IPS-15b (cell line): Measurements from ENCODE around the gene LMBRD2.

Experiments
- H3K27me3 ChIP-seq: one replicate; pipeline ENCODE4 v1.6.1; 2013; ENCODE audit warnings: low read length; ENCODE audit not compliant: control insufficient read depth, insufficient read depth
- H3K36me3 ChIP-seq: one replicate; pipeline ENCODE4 v1.6.1; 2013; ENCODE audit warnings: low read length; ENCODE audit not compliant: control insufficient read depth, insufficient read depth
- H3K4me1 ChIP-seq: one replicate; pipeline ENCODE4 v1.6.1; 2013; ENCODE audit warnings: mild to moderate bottlenecking, low read length; ENCODE audit not compliant: control insufficient read depth, insufficient read depth
- H3K4me3 ChIP-seq: one replicate; pipeline ENCODE4 v1.5.1; 2013; ENCODE audit warnings: low read depth, low read length
- H3K9ac ChIP-seq: one replicate; pipeline ENCODE4 v1.6.1; 2013; ENCODE audit warnings: low read depth, mild to moderate bottlenecking, low read length
- H3K9me3 ChIP-seq: one replicate; pipeline ENCODE4 v1.6.1; 2013; ENCODE audit warnings: mild to moderate bottlenecking, low read length; ENCODE audit not compliant: control insufficient read depth, insufficient read depth

LMBRD2 gene

GRCh38 chr5:36058776-36059175 lies 92.9 kb downstream of the LMBRD2 start:
- Histone ChIP-seq H3K27me3 (no peaks in the 10 kb centered on the region), H3K4me3 (no peak overlapping the region), H3K9me3 (no peaks in the 10 kb centered on the region), H3K9ac (no peak overlapping the region), H3K4me1 (no peaks in the 10 kb centered on the region), H3K36me3 (no peaks in the 10 kb centered on the region)

- H3K9ac ChIP-seq, result no peak overlapping the region
- H3K4me3 ChIP-seq, result no peak overlapping the region
- no peaks in the 10 kb centered on the region for H3K36me3 ChIP-seq
- no peaks in the 10 kb centered on the region for H3K4me1 ChIP-seq
- H3K27me3 ChIP-seq, result no peaks in the 10 kb centered on the region
- no peaks in the 10 kb centered on the region for H3K9me3 ChIP-seq
Observed at GRCh38 chr5:36057386-36057785, 94.3 kb downstream of the LMBRD2 start.

GRCh38 chr5:36056422-36056821 lies 95.3 kb downstream of the LMBRD2 start:
- no peak overlapping the region for H3K4me3 ChIP-seq
- H3K9ac ChIP-seq, result no peak overlapping the region
- H3K4me1 ChIP-seq, result no peaks in the 10 kb centered on the region
- no peaks in the 10 kb centered on the region for H3K36me3 ChIP-seq
- H3K27me3 ChIP-seq, result no peaks in the 10 kb centered on the region
- no peaks in the 10 kb centered on the region for H3K9me3 ChIP-seq

- Histone ChIP-seq H3K4me1 (no peaks in the 10 kb centered on the region), H3K9ac (no peak overlapping the region), H3K27me3 (no peaks in the 10 kb centered on the region), H3K4me3 (no peak overlapping the region), H3K36me3 (no peaks in the 10 kb centered on the region), H3K9me3 (no peaks in the 10 kb centered on the region)
Observed at GRCh38 chr5:36055984-36056383, 95.7 kb downstream of the LMBRD2 start.

GRCh38 chr5:36054647-36055046 lies 97.0 kb downstream of the LMBRD2 start:
- no peaks in the 10 kb centered on the region for H3K36me3 ChIP-seq
- no peak overlapping the region for H3K9ac ChIP-seq
- H3K4me3 ChIP-seq, result no peak overlapping the region
- H3K27me3 ChIP-seq, result no peaks in the 10 kb centered on the region
- H3K9me3 ChIP-seq, result no peaks in the 10 kb centered on the region
- no peaks in the 10 kb centered on the region for H3K4me1 ChIP-seq

- H3K36me3 ChIP-seq, result no peaks in the 10 kb centered on the region
Observed at GRCh38 chr5:36052538-36052937, 99.1 kb downstream of the LMBRD2 start.

GRCh38 chr5:36049949-36050348 lies 101.7 kb downstream of the LMBRD2 start:
- no peaks in the 10 kb centered on the region for H3K27me3 ChIP-seq
- H3K36me3 ChIP-seq, result no peaks in the 10 kb centered on the region
- H3K4me1 ChIP-seq, result no peaks in the 10 kb centered on the region
- no peaks in the 10 kb centered on the region for H3K9me3 ChIP-seq
- no peak overlapping the region for H3K4me3 ChIP-seq
- no peak overlapping the region for H3K9ac ChIP-seq

More at GRCh38 chr5:36052538-36052937, 99.1 kb downstream of the LMBRD2 start:
- no peaks in the 10 kb centered on the region for H3K4me1 ChIP-seq
- H3K4me3 ChIP-seq, result no peak overlapping the region
- H3K27me3 ChIP-seq, result no peaks in the 10 kb centered on the region
- no peak overlapping the region for H3K9ac ChIP-seq
- H3K9me3 ChIP-seq, result no peaks in the 10 kb centered on the region
